22Rv1 (cell line): ENCODE data around the gene SHQ1.

Source experiments
- H3K27ac ChIP-seq: fragments of 450-650 bp; 2 replicates; pipeline ENCODE4 v1.5.1; 2017
- ZFX ChIP-seq: fragments of 450-650 bp; IDR thresholded peaks from 2 replicates; pipeline ENCODE4 v1.6.1; 2017; ENCODE audit warnings: antibody characterized with exemption, borderline replicate concordance
- TF ChIP-seq, protein P1 (sequence below): fragments of 450-650 bp; IDR thresholded peaks from 2 replicates; pipeline ENCODE4 v1.5.1; 2017; ENCODE audit warnings: mild to moderate bottlenecking

SHQ1 gene

DNA sequence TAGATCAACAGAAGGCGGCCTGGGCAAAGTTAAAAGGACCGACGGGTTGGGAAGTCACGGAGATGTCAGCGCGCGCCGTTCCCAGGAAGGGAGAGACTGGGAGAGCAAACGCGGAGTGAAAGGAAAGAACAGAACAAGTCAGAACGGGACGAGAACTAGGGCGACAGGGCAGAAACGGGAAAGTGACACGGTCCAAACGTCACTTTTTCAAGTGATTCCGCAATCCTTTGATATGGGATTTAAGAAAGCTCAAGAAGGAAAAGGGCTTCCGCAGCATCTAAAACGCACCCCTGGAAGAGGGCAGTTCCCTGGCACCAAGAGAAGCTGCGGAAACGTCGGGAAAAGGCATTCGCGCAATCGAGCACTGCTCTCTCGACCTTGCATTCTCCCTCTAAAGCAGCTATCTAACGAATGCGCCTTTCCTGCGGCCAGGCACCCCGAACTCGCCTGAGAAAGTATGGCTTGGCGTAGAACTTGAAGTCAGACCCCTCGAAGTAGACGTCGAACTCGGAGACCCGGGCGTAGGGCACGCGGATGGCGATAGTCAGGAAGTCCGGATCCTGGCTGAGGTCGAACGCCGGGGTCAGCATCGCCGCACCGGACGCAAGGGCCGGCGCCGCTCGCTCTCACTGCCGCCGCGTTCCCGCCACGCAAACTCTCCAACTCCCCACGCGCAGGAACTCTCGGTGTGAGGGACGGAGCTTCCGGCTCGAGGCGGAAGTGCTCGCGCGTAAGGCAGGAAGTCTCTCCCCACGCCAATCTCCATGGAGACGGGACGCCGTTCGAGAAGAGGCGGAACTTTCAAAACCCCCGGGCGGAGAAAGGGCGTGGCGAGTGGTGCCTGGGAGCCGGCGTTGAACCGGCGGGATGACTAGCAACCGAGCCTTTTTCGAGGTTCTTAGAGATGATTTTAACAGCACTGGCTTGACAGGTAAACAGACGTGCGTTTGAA lies at the start of gene SHQ1:
Gene SHQ1 (minus strand): TSS at position 695 of the 952 bp plus-strand sequence. CDS start 105 bp downstream, at position 590.
- H3K27ac ChIP-seq, result peak within 1 kb of the TSS; percentile 56
- TF ChIP-seq, protein P1, sequence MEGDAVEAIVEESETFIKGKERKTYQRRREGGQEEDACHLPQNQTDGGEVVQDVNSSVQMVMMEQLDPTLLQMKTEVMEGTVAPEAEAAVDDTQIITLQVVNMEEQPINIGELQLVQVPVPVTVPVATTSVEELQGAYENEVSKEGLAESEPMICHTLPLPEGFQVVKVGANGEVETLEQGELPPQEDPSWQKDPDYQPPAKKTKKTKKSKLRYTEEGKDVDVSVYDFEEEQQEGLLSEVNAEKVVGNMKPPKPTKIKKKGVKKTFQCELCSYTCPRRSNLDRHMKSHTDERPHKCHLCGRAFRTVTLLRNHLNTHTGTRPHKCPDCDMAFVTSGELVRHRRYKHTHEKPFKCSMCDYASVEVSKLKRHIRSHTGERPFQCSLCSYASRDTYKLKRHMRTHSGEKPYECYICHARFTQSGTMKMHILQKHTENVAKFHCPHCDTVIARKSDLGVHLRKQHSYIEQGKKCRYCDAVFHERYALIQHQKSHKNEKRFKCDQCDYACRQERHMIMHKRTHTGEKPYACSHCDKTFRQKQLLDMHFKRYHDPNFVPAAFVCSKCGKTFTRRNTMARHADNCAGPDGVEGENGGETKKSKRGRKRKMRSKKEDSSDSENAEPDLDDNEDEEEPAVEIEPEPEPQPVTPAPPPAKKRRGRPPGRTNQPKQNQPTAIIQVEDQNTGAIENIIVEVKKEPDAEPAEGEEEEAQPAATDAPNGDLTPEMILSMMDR, result no peak

DNA sequence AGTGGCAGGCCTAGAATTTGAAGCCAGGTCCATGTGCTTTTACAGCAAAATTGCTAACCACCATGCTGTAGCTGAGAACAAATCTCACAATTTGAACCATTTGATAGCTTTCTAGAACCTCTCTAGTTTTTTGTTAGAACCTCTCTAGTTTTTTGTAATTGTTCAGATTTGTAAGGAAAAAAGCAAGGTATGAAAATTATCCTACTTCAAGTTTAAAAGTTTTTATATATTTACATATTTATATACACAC lies 49.4 kb upstream of the SHQ1 start:
- TF ChIP-seq, protein P1, result no peak
- no peak for TF ChIP-seq ZFX
- H3K27ac ChIP-seq, result no peak overlapping the region

DNA sequence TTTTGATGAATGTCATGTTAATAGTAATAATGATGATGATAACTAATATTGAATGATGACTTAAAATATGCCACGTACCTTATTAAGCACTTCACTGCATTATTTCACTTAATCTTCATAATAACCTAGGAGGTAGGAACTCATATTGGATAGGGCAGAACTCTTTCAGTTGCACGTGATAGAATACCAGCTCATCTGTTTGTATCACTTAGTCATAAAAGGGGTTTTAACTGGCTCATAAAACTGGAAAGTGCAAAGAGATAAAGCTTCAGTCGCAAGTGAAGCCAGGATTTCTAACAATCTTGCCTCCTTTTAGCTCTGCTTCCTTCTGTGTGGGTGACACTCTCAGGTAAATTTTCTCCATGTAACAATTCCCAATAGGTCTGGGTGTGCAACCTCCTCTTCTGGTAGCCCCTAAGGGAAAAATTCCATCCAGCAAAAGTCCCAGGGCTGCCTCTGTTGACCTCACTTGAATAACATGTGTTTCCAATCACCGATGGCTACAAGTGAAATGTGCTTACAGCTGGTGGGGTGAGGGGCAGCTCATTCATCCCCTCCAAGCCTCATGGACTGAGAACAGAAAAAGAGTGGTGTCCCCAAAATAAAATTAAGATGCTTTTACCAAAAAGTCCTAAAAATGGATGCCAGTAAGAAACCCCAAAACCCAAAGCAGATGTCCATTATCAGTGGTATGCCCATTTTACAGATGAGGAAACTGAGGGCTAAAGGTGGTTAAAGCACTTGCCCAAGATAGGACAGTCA lies 48.9 kb upstream of the SHQ1 start:
- no peak overlapping the region for H3K27ac ChIP-seq
- no peak for TF ChIP-seq ZFX
- TF ChIP-seq, protein P1, result no peak

- TF ChIP-seq, protein P1, result no peak
- no peak overlapping the region for H3K27ac ChIP-seq
Measured at GRCh38 chr3:72894976-72895552, 46.8 kb upstream of the SHQ1 start.

DNA sequence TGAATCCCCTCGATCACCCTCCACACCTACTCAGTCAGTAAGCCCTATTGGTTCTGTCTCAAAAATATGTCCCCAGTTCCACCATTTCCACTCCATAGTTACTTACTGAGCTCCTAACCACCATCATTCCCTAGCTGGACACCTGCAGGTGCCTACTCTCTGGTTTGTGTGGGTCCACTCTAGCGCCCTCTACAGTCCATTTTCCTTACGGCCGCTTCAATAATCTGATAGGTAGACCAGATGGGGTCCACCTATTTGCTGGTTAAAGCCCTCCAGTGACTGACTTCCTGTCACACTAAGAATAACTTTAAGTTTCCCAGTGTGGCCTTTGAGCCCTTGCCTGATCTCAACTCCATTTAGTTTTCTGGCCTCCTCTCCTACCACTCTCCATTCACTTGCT lies 44.6 kb upstream of the SHQ1 start:
- no peak overlapping the region for H3K27ac ChIP-seq
- TF ChIP-seq ZFX, result no peak
- TF ChIP-seq, protein P1, result peak; percentile 57

GRCh38 chr3:72892081-72892775 lies 44.0 kb upstream of the SHQ1 start:
- TF ChIP-seq, protein P1, result no peak
- TF ChIP-seq ZFX, result no peak
- H3K27ac ChIP-seq, result no peak overlapping the region
